GM19452 (cell line): ENCODE results near the gene PHAX.
"Not testable (repeated sequence)": the region's sequence is repeated elsewhere in the genome, so short reads cannot be mapped to it uniquely, and the experiment has no call there.

Source experiments
- ATAC-seq: cut with Tn5 transposase; IDR thresholded peaks from one replicate; pipeline ENCODE4 v1.9.1; 2021; ENCODE audit not compliant: unreplicated experiment

The PHAX gene

GRCh38 chr5:126656401-126657007 lies 55.8 kb downstream of the PHAX start:
- no peak for ATAC-seq

GRCh38 chr5:126658561-126658960 lies 57.8 kb downstream of the PHAX start:
- ATAC-seq: no peak

GRCh38 chr5:126659805-126660482 lies 59.2 kb downstream of the PHAX start:
- ATAC-seq: no peak

GRCh38 chr5:126664586-126664985 lies 63.8 kb downstream of the PHAX start:
- ATAC-seq: no peak

GRCh38 chr5:126670109-126670508 lies 69.4 kb downstream of the PHAX start:
- ATAC-seq: not testable (repeated sequence)

GRCh38 chr5:126671681-126672080 lies 70.9 kb downstream of the PHAX start:
- ATAC-seq: not testable (repeated sequence)

- no peak for ATAC-seq
Observed at GRCh38 chr5:126673477-126673876, 72.7 kb downstream of the PHAX start.

GRCh38 chr5:126674145-126674544 lies 73.4 kb downstream of the PHAX start:
- ATAC-seq: no peak

- ATAC-seq: no peak
Observed at GRCh38 chr5:126675338-126675737, 74.6 kb downstream of the PHAX start.

GRCh38 chr5:126676195-126676624 lies 75.5 kb downstream of the PHAX start:
- peak; percentile 75 for ATAC-seq
